Endothelial cell of umbilical vein (primary cell): ENCODE results near the gene NRXN3. TPM values are rescaled to one million over a fixed set of nuclear protein-coding genes. Genes with fewer than 3 reads are reported as not detected.

Source experiments
- BruUV-seq: library from RNA; stranded (reverse); fragments of 400-500 nt; replicated peaks from 2 replicates; lab custom pipeline; 2021; lab: Mats Ljungman, UMichigan
- CTCF ChIA-PET: fragments of 300-600, 350-600 bp; sonication (Branson Sonifier 250); formaldehyde crosslinking; loops from one replicate; lab custom pipeline; 2021; ENCODE audit warnings: antibody characterized with exemption, inconsistent platforms; lab: Charles Lee
- POLR2A ChIA-PET: fragments of 300-600, 350-600 bp; sonication (Branson Sonifier 250); formaldehyde crosslinking; loops from one replicate; lab custom pipeline; 2021; ENCODE audit warnings: antibody characterized with exemption, inconsistent platforms; lab: Charles Lee
- DNase-seq: peaks from one replicate; pipeline ENCODE4 v3.0.0-alpha.2; 2011; ENCODE audit warnings: low read depth, low spot score
- FAIRE-seq: peaks from 2 replicates; lab custom pipeline; 2011; peaks lifted over from hg19 to GRCh38; lab: Jason Lieb, UNC
- H2AFZ ChIP-seq: 2 replicates; pipeline ENCODE4 v1.6.0; 2012; ENCODE audit warnings: low read depth, low read length, control low read depth, inconsistent platforms
- H3K27ac ChIP-seq: 2 replicates; pipeline ENCODE4 v1.5.1; 2011; ENCODE audit warnings: low read depth, mild to moderate bottlenecking, control low read depth, low read length, moderate library complexity; ENCODE audit not compliant: insufficient read depth
- H3K27me3 ChIP-seq, 2 experiments: 2 replicates each; pipeline versions ENCODE4 v1.6.0 to v1.6.1; 2011; ENCODE audit warnings: low read length in 2 of 2, mixed read lengths in 1 of 2; ENCODE audit not compliant: control insufficient read depth in 2 of 2, insufficient read depth in 2 of 2
- H3K36me3 ChIP-seq, 2 experiments: 2 replicates in 1 of 2; 3 replicates in 1 of 2; pipeline ENCODE4 v1.5.1; 2011; ENCODE audit warnings: low read length in 2 of 2, mild to moderate bottlenecking in 1 of 2, moderate library complexity in 1 of 2; ENCODE audit not compliant: control insufficient read depth in 2 of 2, insufficient read depth in 2 of 2; ENCODE audit errors: extremely low read depth in 1 of 2
- H3K4me1 ChIP-seq: 3 replicates; pipeline ENCODE4 v1.5.1; 2011; ENCODE audit warnings: mild to moderate bottlenecking, low read length; ENCODE audit not compliant: control insufficient read depth, insufficient read depth; ENCODE audit errors: extremely low read depth
- H3K4me2 ChIP-seq: 2 replicates; pipeline ENCODE4 v1.6.1; 2011; ENCODE audit warnings: low read length, control low read depth, mixed read lengths; ENCODE audit not compliant: insufficient read depth
- H3K4me3 ChIP-seq, 3 experiments: fragments of 200-600 bp in 1 of 3; sonication (generic), shearing (Covaris generic) in 1 of 3; replicated peaks in 1 of 3; 2 replicates each; pipeline ENCODE4 v1.5.1; 2011 to 2016; ENCODE audit warnings: control low read depth in 3 of 3, low read length in 3 of 3, mild to moderate bottlenecking in 2 of 3, inconsistent platforms in 1 of 3, low read depth in 1 of 3, moderate library complexity in 1 of 3; ENCODE audit not compliant: insufficient read depth in 1 of 3
- H3K79me2 ChIP-seq: 2 replicates; pipeline ENCODE4 v1.6.0; 2012; ENCODE audit warnings: low read length, inconsistent platforms; ENCODE audit not compliant: control insufficient read depth, insufficient read depth
- H3K9ac ChIP-seq: replicated peaks from 2 replicates; pipeline ENCODE3; 2011; ENCODE audit warnings: low read length, control low read depth; ENCODE audit not compliant: insufficient read depth; ENCODE audit errors: extremely low read depth
- H3K9me1 ChIP-seq: replicated peaks from 3 replicates; pipeline ENCODE4 v1.6.0; 2011; ENCODE audit warnings: mild to moderate bottlenecking, low read length; ENCODE audit not compliant: control insufficient read depth, insufficient read depth; ENCODE audit errors: extremely low read depth
- H3K9me3 ChIP-seq: replicated peaks from 2 replicates; pipeline ENCODE4 v1.5.1; 2012; ENCODE audit warnings: low read length, inconsistent platforms; ENCODE audit not compliant: control insufficient read depth, insufficient read depth
- H4K20me1 ChIP-seq: replicated peaks from 2 replicates; pipeline ENCODE3; 2011; ENCODE audit warnings: mild to moderate bottlenecking, low read length; ENCODE audit not compliant: control insufficient read depth, insufficient read depth; ENCODE audit errors: extremely low read depth
- EZH2 ChIP-seq: IDR thresholded peaks from 2 replicates; pipeline ENCODE4 v1.6.1; 2012; ENCODE audit warnings: borderline replicate concordance, low read depth, mild to moderate bottlenecking, moderate library complexity, low read length, inconsistent platforms; ENCODE audit not compliant: severe bottlenecking
- JUN ChIP-seq: IDR thresholded peaks from 2 replicates; pipeline ENCODE4 v1.6.1; 2011; ENCODE audit warnings: borderline replicate concordance, low read depth; ENCODE audit not compliant: insufficient read length, insufficient read depth
- POLR2AphosphoS5 ChIP-seq: IDR thresholded peaks from 2 replicates; pipeline ENCODE4 v1.6.1; 2012; ENCODE audit warnings: low read depth, mild to moderate bottlenecking, control low read depth, low read length, moderate library complexity; ENCODE audit not compliant: insufficient read depth
- dilution Hi-C: fragments of 300-500 bp; cut with MboI; formaldehyde crosslinking; loops from one replicate; pipeline ENCODE4 v1.15.0; 2019; ENCODE audit warnings: low sequenced_read_pairs; ENCODE audit not compliant: extremely low pct_ligation_motif_present
- intact Hi-C: fragments of 100-400 bp; cut with micrococcal nuclease; formaldehyde crosslinking; loops from one replicate; pipeline ENCODE4 v1.10.0; 2022
- polyA plus RNA-seq, 4 experiments: library from polyadenylated mRNA; depleted of rRNA in 3 of 4; stranded (reverse) in 3 of 4; unstranded in 1 of 4; fragments of >200 nt; gene quantifications; 2 replicates each; pipeline versions ENCODE4 v1.2.1 to v1.2.3, GENCODE V29; 2011 to 2012; ENCODE audit warnings: missing spikeins in 1 of 4
- total RNA-seq: library from RNA; stranded (reverse); gene quantifications from 2 replicates; pipeline ENCODE4 v1.2.3, GENCODE V29; 2021
- TF ChIP-seq, protein P1 (sequence below): IDR thresholded peaks from 2 replicates; pipeline ENCODE4 v1.6.1; 2011; ENCODE audit not compliant: insufficient read depth, insufficient read length
- TF ChIP-seq, protein P2 (sequence below), 2 donors: IDR thresholded peaks; 1 replicate in 1 of 2; 2 replicates in 1 of 2; pipeline ENCODE4 v1.5.1; 2011; ENCODE audit warnings: low read length in 2 of 2, mild to moderate bottlenecking in 2 of 2, moderate library complexity in 2 of 2, control low read depth in 1 of 2, inconsistent platforms in 1 of 2, low read depth in 1 of 2; ENCODE audit not compliant: insufficient read depth in 1 of 2; ENCODE audit errors: extremely low read depth in 1 of 2

Gene NRXN3
- total and polyA plus RNA-seq, 2 donors (not counting 3 experiments of a cell fraction or from before 2014, with no cell fraction given), result 0.72 to 4.2 TPM

GRCh38 chr14:78983126-78983525 lies 813.0 kb downstream of the NRXN3 start:
- Histone ChIP-seq H4K20me1 (no peaks in the 10 kb centered on the region), H3K27ac (no peak overlapping the region), H2AFZ (no peak overlapping the region), H3K4me3 (no peak overlapping the region), H3K4me2 (no peak overlapping the region), H3K4me1 (no peaks in the 10 kb centered on the region), H3K9me3 (no peaks in the 10 kb centered on the region), H3K79me2 (no peaks in the 10 kb centered on the region), H3K27me3 (no peaks in the 10 kb centered on the region), H3K9ac (no peak overlapping the region), H3K36me3 (no peaks in the 10 kb centered on the region), H3K9me1 (no peaks in the 10 kb centered on the region)
- FAIRE-seq (no peak), DNase-seq (no peak)
- CTCF ChIA-PET, result no interaction called here
- dilution Hi-C loops (no loop called here), intact Hi-C loops (no loop called here)
- TF ChIP-seq POLR2AphosphoS5 (no peak), EZH2 (no peak), JUN (no peak)
- TF ChIP-seq, protein P1, sequence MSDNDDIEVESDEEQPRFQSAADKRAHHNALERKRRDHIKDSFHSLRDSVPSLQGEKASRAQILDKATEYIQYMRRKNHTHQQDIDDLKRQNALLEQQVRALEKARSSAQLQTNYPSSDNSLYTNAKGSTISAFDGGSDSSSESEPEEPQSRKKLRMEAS, result no peak
- TF ChIP-seq, protein P2, sequence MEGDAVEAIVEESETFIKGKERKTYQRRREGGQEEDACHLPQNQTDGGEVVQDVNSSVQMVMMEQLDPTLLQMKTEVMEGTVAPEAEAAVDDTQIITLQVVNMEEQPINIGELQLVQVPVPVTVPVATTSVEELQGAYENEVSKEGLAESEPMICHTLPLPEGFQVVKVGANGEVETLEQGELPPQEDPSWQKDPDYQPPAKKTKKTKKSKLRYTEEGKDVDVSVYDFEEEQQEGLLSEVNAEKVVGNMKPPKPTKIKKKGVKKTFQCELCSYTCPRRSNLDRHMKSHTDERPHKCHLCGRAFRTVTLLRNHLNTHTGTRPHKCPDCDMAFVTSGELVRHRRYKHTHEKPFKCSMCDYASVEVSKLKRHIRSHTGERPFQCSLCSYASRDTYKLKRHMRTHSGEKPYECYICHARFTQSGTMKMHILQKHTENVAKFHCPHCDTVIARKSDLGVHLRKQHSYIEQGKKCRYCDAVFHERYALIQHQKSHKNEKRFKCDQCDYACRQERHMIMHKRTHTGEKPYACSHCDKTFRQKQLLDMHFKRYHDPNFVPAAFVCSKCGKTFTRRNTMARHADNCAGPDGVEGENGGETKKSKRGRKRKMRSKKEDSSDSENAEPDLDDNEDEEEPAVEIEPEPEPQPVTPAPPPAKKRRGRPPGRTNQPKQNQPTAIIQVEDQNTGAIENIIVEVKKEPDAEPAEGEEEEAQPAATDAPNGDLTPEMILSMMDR (IDR thresholded peaks at IDR 0.05; ENCODE audit: extremely low read depth in 1 of 2, insufficient read depth in 1 of 2, low read depth in 1 of 2, low read length in 2 of 2), result no peak
- BruUV-seq, result no TSS peak
- POLR2A ChIA-PET, result no interaction called here
